SK-N-SH treated with all-trans-retinoic acid at 6 μM for 48 hours (cell line): ENCODE results near the gene REEP1.

ENCODE experiments used
- ARNTL ChIP-seq: fragments of 450-650 bp; formaldehyde crosslinking; IDR thresholded peaks from 2 replicates; pipeline ENCODE4 v1.5.0; 2020; ENCODE audit warnings: low read depth, mild to moderate bottlenecking, moderate library complexity, borderline replicate concordance
- OSR1 ChIP-seq: fragments of 250-450 bp; sonication (Bioruptor Pico); IDR thresholded peaks from 2 replicates; pipeline ENCODE4 v1.8.0; 2022; ENCODE audit warnings: moderate library complexity, mild to moderate bottlenecking, inconsistent platforms
- SNAI2 ChIP-seq: fragments of 250-450 bp; sonication (Bioruptor Pico); IDR thresholded peaks from 2 replicates; pipeline ENCODE4 v1.5.0; 2020; ENCODE audit warnings: mild to moderate bottlenecking, moderate library complexity
- ZFP30 ChIP-seq: fragments of 450-650 bp; formaldehyde crosslinking; IDR thresholded peaks from 2 replicates; pipeline ENCODE4 v1.5.0; 2022; ENCODE audit warnings: mild to moderate bottlenecking, moderate library complexity
- ZNF8 ChIP-seq: fragments of 450-650 bp; formaldehyde crosslinking; IDR thresholded peaks from 2 replicates; pipeline ENCODE4 v1.5.0; 2020; ENCODE audit warnings: mild to moderate bottlenecking, moderate library complexity

DNA sequence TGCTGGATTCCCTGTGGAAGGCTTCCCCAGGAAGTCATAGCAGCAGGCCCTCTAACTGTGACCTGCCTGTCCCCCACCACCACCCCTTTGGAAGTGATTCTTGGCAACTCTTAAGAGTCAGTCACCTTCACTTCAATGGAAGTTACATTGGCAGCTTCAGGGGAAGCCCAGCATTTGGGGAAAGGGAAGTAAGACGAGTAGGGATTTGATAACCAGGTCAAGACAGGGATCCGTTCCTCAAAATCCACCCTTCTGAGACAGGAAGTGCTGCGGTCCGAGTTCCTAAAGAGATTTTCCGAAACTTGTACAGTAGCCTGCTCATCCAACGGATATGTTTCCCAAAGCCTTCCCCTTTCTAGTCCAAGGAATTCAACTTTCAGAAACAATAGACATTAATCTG, 84.0 kb downstream of the REEP1 start:
- TF ChIP-seq ARNTL (CRISPR knock-in tag) (no peak), SNAI2 (CRISPR knock-in tag) (no peak), ZFP30 (CRISPR knock-in tag) (no peak), OSR1 (CRISPR knock-in tag) (no peak), ZNF8 (no peak)
